Lung microvascular endothelial cell (primary cell): Measurements from ENCODE around the gene TH. TPM values are rescaled to one million over a fixed set of nuclear protein-coding genes. Genes with fewer than 3 reads are reported as not detected.
A peak's percentile ranks its signal among the peaks of the same experiment; 100 is the strongest.

ENCODE experiments used
- DNase-seq, 2 donors: peaks; one replicate each; pipeline versions ENCODE4 v3.0.0 to v3.0.0-alpha.2; 2010; ENCODE audit warnings: low read depth in 2 of 2
- total RNA-seq: library from RNA; depleted of rRNA; stranded (reverse); fragments of >200 nt; gene quantifications from 2 replicates; pipeline ENCODE4 v1.2.1, GENCODE V29; 2014

Gene TH
- total RNA-seq, 1 donor from 2014 or later, result under 0.01 TPM

- DNase-seq, result no peak
Observed at GRCh38 chr11:2143477-2143798, 28.2 kb downstream of the TH start.

GRCh38 chr11:2142762-2143202, 28.8 kb downstream of the TH start:
- no peak for DNase-seq

GRCh38 chr11:2142300-2142759, 29.3 kb downstream of the TH start:
- no peak for DNase-seq

GRCh38 chr11:2140411-2141400, 30.9 kb downstream of the TH start:
- DNase-seq, result no peak

GRCh38 chr11:2139621-2140337, 31.8 kb downstream of the TH start:
- DNase-seq, result no peak

- peak in 1 of 2 donors; percentile 9 for DNase-seq
Observed at GRCh38 chr11:2139123-2139521, 32.5 kb downstream of the TH start, which contains the start of gene IGF2. Gene IGF2, minus strand, starts transcription at chr11:2139389. Its CDS starts 3,866 bp downstream, at chr11:2135523.

- DNase-seq, result peak in 1 of 2 donors; percentile 20
Observed at GRCh38 chr11:2138431-2139122, 33.0 kb downstream of the TH start.

GRCh38 chr11:2138068-2138430, 33.6 kb downstream of the TH start:
- no peak for DNase-seq

GRCh38 chr11:2137202-2138067, 34.2 kb downstream of the TH start:
- peak; percentile 29 to 54 for DNase-seq

- DNase-seq, result no peak
Observed at GRCh38 chr11:2136952-2137201, 34.7 kb downstream of the TH start.

GRCh38 chr11:2136209-2136951, 35.2 kb downstream of the TH start:
- no peak for DNase-seq

- no peak for DNase-seq
Observed at GRCh38 chr11:2135648-2136201, 35.9 kb downstream of the TH start.

- DNase-seq, result no peak
Observed at GRCh38 chr11:2135018-2135569, 36.5 kb downstream of the TH start.

- no peak for DNase-seq
Observed at GRCh38 chr11:2134022-2135010, 37.3 kb downstream of the TH start.

- DNase-seq, result no peak
Observed at GRCh38 chr11:2133241-2134021, 38.2 kb downstream of the TH start.

GRCh38 chr11:2132874-2133240, 38.8 kb downstream of the TH start:
- DNase-seq, result no peak

GRCh38 chr11:2132246-2132645, 39.4 kb downstream of the TH start:
- no peak for DNase-seq
